Measurements from ENCODE around the gene CYTH1.
"Not testable (repeated sequence)": the region's sequence is repeated elsewhere in the genome, so short reads cannot be mapped to it uniquely, and the experiment has no call there.

The CYTH1 gene

DNA sequence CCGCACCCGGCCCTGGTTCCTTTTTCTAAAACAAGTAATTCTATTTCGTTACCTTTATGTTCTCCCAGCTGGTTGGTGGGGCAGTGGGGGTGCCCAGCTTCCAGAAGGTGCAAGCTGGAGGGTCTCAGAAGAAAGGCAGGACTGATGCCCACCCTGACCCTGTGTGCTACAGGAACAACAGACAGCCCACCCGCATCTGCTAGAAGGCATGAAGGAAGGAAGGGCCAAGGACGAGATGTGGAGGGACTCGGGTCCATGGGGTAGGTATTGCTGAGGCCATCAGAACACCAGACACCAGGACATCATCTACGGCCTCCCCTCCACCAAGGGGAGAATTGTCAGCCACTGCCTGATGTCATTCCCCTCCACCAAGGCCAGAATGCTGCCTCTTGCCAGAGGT is 6.4 kb upstream of the CYTH1 start:
- no peak for DNase-seq (ENCODE audit: low read depth)

DNA sequence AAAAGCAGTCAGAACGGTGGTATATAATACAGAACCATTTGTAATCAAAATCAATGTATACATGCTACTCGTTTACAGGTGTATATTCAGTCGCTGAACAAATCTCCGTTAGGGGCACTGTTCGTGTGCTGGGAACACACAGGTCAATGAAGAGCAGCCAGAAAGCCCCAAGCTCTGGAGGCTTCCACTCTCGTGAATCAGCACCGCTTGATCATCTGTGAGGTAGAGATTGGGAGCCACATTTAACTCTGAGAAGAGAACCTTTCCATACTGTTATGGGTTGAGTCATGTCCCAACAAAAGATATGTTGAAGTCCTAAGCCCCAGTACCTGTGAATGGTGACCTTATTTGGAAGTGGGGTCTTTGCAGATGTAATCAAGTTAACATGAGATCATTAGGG is 5.4 kb upstream of the CYTH1 start:
- no peak for DNase-seq (ENCODE audit: low read depth)

DNA sequence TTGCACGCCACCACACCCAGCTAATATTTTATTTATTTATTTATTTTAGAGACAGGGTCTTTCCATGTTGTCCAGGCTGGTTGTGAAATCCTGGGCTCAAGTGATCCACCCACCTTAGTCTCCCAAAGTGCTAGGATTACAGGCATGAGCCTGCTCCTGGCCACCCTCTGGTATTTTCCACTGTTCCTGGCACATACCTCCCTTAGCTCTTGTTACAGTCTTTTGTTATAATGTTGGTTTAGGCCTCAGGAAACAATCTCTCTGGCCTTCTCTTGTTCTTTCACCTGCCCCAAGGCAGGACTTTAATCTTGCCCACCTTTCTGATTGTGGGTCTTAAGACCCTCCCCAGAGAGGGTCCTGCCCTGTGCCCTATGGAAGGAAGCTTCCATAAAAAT is 3.6 kb upstream of the CYTH1 start:
- DNase-seq (ENCODE audit: low read depth): no peak

DNA sequence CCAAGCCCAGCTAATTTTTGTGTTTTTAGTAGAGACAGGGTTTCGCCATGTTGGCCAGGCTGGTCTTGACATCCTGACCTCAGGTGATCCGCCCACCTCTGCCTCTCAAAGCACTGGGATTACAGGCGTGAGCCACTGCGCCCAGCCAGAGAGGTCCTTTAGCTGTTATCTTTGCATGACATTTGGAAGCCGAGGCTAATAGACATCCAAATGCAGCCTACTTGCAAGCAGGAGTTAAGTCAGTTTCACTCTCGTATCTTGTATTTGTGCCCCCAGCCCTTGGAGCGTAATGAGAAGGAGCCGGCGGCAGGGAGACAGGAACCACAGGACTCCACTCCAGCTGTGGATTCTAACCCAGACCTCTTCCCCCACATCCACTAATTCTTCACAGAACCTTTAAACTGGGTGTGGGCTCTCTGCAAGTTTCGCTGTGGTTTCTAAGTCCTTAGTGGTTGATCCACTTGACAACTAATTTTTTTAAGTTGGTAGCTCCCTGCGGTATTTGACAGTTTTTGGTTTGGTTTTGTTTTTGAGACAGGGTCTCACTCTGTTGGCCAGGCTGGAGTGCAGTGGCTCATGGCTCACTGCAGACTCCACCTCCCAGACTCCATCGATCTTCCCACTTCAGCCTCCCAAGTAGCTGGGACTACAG is 3.1 kb upstream of the CYTH1 start:
- no peak for DNase-seq (ENCODE audit: low read depth)

DNA sequence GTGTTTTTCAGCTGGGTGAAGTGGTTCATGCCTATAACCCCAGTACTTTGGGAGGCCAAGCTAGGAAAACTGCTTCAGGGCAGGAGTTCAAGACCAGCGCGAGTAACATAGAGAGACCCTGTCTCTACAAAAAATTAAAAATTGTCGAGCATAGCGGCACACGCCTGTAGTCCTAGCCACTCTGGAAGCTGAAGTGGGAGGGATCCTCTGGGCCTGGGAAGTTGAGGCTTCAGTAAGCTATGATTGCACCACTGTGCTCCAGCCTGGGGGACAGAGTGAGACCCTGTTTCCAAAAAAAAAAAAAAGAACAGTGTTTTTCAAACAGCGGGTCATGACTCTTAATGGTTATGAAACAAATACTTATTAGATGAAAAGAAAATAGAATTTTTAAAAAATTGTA is 2.3 kb upstream of the CYTH1 start:
- DNase-seq (ENCODE audit: low read depth): no peak

DNA sequence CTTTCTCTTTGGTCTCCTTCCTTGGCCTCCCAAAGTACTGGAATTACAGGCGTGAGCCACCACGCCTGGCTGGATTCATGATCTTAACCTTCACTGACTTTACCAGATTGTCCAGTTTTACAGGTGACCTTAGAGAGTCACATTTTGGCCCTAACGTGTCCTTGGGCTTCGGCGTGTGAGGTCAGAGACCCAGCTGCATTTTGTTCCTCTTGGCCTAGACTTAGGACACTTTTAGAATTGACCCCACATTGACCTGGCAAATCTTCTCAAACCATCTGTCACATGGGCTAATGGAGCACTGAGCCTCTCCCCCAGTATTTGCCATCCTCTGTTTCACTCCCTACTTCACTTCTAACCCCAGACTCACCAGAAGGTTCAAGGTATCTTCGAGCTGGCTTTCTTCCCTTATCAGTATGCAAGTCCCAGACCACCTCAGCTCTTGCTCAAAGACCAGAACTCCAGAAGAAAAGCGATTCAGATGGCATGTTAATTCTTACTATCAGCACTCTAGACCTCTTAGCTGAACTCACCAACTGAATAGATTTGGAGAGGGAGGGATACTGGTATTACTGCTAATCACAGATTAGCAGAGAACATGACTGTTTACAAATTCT is 1.7 kb upstream of the CYTH1 start:
- no peak for DNase-seq (ENCODE audit: low read depth)

DNA sequence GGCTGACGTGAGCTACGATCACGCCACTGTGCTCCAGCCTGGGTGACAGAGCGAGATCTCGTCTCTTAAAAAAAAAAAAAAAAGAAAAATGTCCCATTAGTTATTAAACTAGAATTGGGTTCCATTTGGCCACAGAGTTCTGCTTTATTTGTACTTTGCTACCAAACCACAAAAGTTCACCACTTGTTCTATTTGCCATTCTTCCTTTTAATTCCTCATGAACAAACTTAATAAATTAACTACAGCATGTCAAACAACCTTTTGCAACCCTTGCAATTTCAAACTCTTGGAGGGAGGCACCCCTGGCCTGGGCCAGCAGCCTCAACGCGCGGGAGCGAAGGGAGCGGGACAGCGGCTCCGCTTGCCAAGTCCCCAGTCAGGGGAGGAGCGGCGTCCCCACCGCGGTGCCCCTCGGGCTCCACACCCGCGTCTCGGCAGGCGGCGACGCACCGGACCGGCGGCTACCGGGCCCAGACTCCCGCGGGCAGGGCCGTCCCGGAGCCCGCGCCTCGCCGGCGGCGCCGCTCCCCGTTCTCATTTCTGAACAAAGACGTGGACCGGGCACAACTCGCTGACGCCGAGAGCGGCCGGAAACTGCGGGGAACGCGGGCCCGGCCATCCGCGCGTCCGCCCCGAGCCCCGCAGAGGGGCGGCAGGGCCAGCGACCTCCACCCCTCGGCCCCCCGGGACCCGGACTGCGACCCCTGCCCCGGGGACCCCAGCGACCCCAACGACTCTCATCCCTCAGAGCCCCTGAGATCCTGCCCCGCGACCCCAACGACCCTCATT is 775 bp downstream of the CYTH1 start:
- no peak for DNase-seq (ENCODE audit: low read depth)

DNA sequence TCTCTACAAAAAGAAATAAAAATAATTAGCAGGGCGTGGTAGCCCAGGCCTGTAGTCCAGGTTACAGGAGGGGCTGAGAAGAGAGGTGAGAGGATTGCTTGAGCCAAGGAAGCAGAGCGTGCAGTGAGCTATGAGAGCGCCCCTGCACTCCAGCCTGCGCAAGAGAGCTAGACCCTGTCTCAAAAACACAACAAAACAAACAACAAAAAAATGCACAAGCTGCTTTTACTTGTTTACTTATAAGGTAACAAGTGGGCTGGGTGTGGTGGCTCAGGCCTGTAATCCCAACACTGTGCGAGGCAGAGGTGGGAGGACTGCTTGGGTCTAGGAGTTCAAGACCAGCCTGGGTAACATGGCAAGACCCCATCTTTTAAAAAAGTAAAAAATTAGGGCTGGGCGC is 1.7 kb downstream of the CYTH1 start:
- no peak for DNase-seq (ENCODE audit: low read depth)

DNA sequence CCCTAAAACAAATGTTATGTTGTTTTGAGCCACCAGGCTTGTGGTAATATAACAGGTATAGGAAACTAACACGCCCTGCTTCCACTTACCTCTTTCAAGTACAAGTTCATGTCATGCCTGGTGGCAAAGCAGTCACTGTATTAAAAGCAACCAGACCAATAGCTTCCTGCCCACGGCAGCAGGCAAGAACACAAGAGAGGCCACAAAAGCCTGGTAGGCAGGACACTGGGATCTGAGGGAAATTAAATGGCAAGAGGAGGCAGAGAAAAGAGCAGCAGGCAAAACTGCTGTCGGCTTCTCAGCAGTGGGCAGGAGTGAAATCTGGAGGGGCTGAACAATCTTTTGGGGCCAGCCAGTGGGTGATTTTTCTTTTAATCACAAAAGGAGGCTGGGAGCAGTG is 2.2 kb downstream of the CYTH1 start:
- DNase-seq (ENCODE audit: low read depth): no peak

DNA sequence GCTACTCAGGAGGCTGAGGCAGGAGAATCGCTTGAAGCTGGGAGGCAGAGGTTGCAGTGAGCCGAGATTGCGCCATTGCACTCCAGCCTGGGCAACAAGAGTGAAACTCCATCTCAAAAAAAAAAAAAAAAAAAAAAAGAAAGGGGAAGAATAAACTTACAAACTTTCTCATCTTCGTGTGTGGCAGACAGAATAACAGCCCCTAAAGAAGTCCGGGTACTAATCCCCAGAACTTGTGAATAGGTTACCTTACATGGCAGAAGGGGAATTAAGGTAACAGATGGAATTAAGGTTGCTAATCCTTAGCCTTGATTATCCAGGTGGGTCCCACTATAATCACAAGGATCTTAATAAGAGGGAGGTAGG is 2.8 kb downstream of the CYTH1 start:
- DNase-seq (ENCODE audit: low read depth): not testable (repeated sequence)

DNA sequence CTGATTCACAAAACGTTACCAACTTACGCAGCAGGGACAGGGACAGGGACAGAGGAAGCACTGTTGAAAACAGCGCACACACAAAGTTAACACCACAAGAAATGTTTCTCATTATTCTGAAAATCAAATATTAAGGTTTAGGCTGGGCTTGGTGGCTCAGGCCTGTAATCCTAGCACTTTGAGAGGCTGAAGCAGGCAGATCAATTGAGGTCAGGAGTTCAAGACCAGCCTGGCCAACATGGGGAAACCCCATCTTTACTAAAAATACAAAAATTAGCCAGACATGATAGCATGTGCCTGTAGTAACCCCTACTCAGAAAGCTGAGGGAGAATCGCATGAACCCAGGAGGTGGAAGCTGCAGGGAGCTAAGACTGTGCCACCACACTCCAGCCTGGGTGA is 4.2 kb downstream of the CYTH1 start:
- no peak for DNase-seq (ENCODE audit: low read depth)

DNA sequence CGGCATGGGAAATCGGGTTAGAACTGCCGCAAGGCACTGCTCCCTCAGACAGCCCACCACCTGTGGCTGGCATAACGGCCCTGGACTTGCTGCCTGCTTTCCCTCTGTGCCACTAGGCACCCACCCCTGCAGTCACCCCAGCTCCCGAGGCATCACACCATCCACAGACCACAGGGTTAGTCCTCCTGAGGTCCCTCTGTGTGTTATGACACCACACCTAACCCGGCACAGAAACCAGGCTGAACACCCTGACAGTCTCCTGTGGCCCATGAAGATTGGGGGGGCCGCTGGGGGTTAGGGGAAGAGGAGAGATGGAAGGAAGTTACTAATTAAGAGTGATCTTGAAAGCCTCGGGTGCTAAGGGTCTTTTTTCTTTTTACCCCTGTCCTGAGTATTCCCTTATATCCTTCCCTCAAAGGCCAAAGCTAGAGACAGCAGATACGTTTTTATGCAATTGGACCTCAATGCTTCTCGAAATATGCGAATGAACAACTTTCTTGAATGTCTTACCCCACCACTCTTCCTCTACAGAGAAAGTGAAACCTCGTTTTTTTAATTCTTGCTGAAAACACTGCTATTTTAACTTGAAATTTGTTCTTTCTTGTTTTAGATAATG is 7.0 kb downstream of the CYTH1 start:
- no peak for DNase-seq (ENCODE audit: low read depth)

DNA sequence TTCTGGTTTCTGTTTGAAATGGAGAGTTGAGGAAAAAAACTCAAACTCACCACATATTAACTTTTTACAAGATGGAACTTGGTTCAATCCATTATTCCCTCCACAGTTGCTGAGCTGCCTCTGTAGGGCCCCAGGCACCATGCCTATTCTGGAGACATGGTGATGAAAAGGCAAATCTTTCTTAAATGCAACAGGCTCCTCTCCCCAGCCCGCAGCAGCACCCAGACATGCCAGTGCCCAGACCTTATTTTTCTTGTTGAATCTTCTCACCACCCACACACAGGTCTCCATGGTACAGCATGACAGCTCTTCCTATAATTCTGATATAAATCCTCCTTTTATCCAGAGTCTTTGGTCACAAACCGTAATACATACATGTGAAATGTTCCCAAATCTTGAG is 7.6 kb downstream of the CYTH1 start:
- DNase-seq (ENCODE audit: low read depth): no peak

DNA sequence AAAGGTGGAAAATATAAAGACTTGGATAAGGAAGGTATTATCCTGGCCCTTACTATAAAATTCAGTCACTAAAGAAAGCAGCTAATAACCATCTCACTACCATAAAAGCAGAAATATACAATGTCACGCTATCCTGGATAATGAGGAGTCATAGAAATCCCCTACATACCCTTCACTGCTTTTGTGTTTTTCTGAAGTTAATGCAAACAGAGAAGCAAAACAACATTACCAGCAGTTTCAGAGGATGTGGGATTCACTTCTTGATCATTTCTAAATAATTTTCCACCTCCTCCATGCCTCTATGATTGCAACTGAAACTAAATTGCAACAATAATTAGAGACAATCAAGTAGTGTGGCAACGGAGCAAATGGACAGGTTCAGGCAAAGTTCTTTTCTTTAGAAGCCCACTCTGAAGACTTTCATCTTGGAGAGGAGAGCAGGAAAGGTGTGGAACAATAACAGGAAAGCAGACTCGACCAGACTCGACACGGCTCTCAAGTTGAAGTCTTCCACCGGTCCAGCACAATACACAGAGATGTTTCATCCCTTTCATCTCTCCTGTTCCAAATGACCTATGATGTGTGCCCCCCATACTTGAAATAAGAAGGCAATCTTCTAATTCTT is 10.2 kb downstream of the CYTH1 start:
- no peak for DNase-seq (ENCODE audit: low read depth)

DNA sequence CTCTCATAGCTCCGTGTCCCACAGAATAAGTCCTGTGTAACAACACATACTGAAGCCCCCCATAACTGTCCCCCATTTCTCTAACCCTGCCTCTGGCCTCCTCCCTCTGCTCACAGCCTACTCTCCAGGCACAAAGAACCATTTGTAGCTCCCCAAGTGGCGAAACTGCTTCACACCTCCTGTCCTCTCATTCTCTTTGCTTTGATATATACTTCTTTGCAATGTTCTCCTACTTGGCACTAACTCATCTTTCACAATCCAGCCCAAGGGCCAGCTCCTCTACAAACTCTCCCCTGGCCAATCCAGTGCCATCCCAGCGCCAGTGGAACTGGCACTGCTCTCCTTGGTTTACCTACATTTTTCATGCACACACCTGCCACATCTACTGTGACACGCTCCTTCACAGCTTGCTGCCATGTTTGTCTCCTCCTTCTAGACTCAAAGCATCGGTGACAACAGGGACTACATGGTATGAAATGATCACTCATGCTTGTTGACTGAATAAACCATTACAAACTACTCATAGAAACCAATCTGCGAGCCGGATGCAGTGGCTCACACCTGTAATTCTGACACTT is 12.8 kb downstream of the CYTH1 start:
- DNase-seq (ENCODE audit: low read depth): no peak

DNA sequence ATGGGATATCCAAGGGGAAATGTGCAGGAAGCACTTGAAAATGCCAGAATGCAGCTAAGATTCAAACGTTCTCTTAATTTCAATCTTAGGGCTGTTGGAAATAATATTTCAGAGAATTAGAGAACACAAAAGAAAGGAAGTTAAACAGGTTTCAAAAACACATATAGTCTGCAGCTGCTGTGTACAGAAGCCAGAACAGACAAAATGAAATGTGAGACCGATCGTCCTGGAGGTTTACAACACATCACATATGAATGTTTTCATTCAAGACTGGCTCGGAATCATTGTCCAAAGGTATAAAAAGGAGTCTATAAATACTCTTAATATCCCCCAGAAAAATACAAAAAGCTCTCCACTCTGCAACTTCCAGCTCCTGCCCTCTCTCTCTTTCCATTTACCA is 14.3 kb downstream of the CYTH1 start:
- DNase-seq (ENCODE audit: low read depth): no peak

DNA sequence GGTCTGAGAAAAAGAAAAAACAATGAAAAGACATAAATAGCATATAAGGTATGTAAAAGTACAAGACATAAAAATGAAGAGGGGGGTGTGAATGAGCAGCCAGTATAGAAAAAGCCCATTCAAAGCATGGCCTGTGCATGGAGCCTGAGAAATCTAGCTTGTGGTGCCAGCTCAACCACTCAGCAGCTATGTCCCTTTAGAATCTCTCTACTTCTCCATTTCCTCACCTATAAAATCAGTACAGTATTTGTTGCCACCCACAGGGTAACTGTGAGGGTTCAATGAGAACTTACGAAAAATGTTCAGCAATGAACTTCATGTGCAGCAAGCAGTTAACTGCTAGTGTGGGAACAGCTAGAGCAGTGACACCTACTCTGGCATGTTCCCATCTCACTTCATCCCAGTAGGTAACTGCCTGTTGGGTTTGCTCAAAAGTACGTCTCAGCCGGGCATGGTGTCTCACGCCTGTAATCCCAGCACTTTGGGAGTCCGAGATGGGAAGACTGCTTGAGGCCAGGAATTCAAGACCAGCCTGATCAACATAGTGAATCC is 15.3 kb downstream of the CYTH1 start:
- DNase-seq (ENCODE audit: low read depth): no peak

DNA sequence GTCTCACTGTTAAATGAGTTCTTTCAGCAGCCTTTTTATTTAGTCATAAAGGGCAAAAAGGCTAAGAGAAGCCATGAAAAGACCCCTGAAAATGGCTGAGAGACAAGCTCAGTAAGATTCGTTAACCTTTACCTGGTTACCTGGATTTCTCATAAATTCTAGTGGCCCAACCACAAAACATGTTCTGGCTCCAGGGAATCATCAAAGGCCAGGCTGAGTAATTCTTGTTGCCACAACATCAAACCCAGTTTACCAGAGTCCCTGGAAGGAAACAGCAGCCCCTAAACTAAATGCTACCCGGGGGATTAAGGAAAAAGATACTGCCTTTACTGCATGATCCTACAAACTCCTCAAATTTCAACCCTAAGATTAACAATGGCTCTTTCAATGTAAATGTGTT is 15.8 kb downstream of the CYTH1 start:
- no peak for DNase-seq (ENCODE audit: low read depth)

DNA sequence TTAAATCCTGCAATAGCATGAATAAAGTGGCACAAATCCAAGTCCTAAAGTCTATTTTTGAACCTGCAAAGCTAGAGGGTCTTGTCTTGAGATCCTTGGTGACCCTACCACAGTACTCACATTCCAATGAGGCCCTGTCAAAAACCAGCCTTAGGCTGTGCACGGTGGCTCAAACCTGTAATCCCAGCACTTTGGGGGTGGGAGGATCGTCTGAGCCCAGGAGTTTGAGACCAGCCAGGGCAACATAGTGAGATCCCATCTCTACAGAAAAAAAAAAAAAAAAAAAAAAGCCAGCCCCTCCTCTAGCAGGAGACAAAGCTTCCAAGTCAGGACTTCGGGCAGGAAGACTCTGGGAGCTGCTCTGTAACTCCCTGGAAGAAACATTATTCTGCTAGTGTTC is 16.3 kb downstream of the CYTH1 start:
- DNase-seq (ENCODE audit: low read depth): no peak

DNA sequence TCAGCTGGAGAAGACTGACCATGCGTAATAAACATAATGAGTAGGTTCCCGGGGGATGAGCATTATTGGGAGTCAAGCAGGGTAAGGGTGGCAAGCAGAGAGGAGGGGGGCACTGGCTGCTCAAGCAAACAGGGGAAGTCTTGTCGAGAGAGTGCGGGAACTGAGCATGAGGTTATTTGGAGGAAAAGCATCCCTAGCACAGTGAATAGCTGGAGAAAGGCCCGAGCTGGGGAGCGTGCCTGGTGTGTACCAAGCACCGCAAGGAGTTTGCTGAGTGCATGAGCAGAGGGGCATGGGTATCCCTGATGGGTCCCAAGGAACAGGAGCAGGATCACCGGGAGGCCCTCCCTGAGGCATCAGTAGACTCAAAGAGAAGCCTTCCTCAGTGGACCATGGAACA is 17.2 kb downstream of the CYTH1 start:
- DNase-seq (ENCODE audit: low read depth): no peak

DNA sequence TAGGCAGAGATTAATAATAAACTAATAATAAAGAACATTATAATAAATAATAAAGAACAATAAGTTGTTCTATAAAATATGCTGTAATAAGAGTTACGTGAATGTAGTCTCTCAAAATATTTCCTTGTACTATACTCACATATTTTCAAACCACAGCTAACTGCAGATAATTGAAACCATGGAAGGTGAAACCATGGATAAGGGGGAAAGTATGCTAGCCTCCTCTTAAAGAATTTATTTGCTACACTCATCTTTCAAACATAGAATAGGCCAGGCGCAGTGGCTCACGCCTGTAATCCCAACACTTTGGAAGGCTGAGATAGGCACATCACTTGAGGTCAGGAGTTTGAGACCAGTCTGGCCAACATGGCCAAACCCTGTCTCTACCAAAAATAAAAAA is 18.5 kb downstream of the CYTH1 start:
- no peak for DNase-seq (ENCODE audit: low read depth)

DNA sequence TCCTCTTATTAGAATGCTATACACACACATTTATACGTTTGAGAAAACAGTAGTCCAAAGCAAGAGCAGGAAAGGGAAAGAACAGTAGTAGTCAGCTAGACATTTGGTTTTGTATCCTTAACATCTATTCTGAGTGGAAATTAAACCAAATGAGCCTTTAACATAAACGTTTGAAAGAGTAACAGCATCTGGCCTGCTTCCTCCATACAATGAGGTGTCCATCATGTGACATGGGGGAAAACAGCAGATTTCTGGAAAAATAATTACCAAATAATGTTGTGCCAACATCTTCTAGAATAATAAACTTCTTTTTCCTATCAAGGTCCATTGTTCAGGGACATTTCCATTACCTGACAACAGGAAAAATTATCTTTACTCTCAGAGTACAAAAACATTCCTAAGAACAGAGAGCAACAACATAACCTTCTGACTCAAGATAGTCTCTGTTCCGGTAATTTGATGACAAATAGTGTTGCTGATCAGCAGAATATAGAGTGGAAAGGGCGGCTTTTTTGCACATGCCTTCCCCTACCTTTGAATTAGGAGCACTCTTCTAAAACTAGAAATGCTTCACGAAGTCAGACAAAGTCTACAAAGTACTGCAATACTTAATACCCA is 20.2 kb downstream of the CYTH1 start:
- no peak for DNase-seq (ENCODE audit: low read depth)
